HL-60 (cell line): ENCODE measurements around the gene CASQ1.

Experiments used
- GABPA ChIP-seq: IDR thresholded peaks from 2 replicates; pipeline ENCODE4 v1.6.1; 2012; ENCODE audit warnings: low read depth
- POLR2AphosphoS5 ChIP-seq: IDR thresholded peaks from 2 replicates; pipeline ENCODE4 v1.6.1; 2012; ENCODE audit warnings: low read depth
- SPI1 ChIP-seq: IDR thresholded peaks from 2 replicates; pipeline ENCODE4 v1.6.1; 2012; ENCODE audit warnings: low read depth, mild to moderate bottlenecking, borderline replicate concordance
- TF ChIP-seq, protein P1 (sequence below): IDR thresholded peaks from one replicate; pipeline ENCODE4 v1.5.1; 2011; ENCODE audit warnings: low read length, control low read depth, inconsistent platforms; ENCODE audit not compliant: insufficient read depth
- TF ChIP-seq, protein P2 (sequence below): IDR thresholded peaks from 2 replicates; pipeline ENCODE4 v1.6.1; 2012; ENCODE audit warnings: low read depth; ENCODE audit not compliant: insufficient replicate concordance

DNA sequence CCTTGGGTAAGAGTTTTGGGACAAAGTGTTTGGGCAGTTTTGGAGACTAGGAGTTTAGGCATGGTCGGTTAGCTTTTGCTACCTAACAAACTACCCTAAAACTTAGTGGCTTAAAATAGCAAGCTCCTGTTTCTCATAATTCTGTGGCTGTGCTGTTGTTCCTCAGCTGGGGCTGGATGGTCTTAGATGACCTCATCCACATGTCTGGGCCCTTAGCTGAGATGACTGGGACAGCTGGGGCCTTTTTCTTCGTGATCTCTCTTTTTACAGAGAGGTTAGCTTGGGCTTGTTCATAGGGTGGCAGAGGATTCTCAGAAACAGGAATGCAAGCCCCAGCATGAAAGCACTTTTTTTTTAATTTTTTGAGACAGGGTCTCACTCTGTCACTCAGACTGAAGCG lies 32.3 kb upstream of the CASQ1 start:
- TF ChIP-seq POLR2AphosphoS5 (no peak), GABPA (no peak), SPI1 (no peak)
- TF ChIP-seq, protein P1, sequence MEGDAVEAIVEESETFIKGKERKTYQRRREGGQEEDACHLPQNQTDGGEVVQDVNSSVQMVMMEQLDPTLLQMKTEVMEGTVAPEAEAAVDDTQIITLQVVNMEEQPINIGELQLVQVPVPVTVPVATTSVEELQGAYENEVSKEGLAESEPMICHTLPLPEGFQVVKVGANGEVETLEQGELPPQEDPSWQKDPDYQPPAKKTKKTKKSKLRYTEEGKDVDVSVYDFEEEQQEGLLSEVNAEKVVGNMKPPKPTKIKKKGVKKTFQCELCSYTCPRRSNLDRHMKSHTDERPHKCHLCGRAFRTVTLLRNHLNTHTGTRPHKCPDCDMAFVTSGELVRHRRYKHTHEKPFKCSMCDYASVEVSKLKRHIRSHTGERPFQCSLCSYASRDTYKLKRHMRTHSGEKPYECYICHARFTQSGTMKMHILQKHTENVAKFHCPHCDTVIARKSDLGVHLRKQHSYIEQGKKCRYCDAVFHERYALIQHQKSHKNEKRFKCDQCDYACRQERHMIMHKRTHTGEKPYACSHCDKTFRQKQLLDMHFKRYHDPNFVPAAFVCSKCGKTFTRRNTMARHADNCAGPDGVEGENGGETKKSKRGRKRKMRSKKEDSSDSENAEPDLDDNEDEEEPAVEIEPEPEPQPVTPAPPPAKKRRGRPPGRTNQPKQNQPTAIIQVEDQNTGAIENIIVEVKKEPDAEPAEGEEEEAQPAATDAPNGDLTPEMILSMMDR: no peak
- TF ChIP-seq, protein P2, sequence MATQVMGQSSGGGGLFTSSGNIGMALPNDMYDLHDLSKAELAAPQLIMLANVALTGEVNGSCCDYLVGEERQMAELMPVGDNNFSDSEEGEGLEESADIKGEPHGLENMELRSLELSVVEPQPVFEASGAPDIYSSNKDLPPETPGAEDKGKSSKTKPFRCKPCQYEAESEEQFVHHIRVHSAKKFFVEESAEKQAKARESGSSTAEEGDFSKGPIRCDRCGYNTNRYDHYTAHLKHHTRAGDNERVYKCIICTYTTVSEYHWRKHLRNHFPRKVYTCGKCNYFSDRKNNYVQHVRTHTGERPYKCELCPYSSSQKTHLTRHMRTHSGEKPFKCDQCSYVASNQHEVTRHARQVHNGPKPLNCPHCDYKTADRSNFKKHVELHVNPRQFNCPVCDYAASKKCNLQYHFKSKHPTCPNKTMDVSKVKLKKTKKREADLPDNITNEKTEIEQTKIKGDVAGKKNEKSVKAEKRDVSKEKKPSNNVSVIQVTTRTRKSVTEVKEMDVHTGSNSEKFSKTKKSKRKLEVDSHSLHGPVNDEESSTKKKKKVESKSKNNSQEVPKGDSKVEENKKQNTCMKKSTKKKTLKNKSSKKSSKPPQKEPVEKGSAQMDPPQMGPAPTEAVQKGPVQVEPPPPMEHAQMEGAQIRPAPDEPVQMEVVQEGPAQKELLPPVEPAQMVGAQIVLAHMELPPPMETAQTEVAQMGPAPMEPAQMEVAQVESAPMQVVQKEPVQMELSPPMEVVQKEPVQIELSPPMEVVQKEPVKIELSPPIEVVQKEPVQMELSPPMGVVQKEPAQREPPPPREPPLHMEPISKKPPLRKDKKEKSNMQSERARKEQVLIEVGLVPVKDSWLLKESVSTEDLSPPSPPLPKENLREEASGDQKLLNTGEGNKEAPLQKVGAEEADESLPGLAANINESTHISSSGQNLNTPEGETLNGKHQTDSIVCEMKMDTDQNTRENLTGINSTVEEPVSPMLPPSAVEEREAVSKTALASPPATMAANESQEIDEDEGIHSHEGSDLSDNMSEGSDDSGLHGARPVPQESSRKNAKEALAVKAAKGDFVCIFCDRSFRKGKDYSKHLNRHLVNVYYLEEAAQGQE: no peak
